H7 (cell line): ENCODE measurements around the gene REC114. TPM values are rescaled to one million over a fixed set of nuclear protein-coding genes. Genes with fewer than 3 reads are reported as not detected.

Experiments
- DNase-seq: peaks from one replicate; pipeline ENCODE4 v3.0.0; 2012
- H3K27me3 ChIP-seq: 2 replicates; pipeline ENCODE4 v1.6.0; 2011; ENCODE audit warnings: mild to moderate bottlenecking, low read length; ENCODE audit not compliant: control insufficient read depth, insufficient read depth
- H3K36me3 ChIP-seq: replicated peaks from 2 replicates; pipeline ENCODE4 v1.5.1; 2011; ENCODE audit warnings: low read length; ENCODE audit not compliant: control insufficient read depth, insufficient read depth
- H3K4me3 ChIP-seq: 2 replicates; pipeline ENCODE4 v1.5.1; 2011; ENCODE audit warnings: low read depth, mild to moderate bottlenecking, control low read depth, low read length, moderate library complexity; ENCODE audit not compliant: insufficient read depth
- total RNA-seq: library from RNA; depleted of rRNA; stranded (reverse); fragments of >200 nt; shearing (Covaris generic); gene quantifications from 2 replicates; pipeline ENCODE4 v1.2.3, GENCODE V29; 2014

Gene REC114
- total RNA-seq, 1 experiment from 2014 or later: not detected

DNA sequence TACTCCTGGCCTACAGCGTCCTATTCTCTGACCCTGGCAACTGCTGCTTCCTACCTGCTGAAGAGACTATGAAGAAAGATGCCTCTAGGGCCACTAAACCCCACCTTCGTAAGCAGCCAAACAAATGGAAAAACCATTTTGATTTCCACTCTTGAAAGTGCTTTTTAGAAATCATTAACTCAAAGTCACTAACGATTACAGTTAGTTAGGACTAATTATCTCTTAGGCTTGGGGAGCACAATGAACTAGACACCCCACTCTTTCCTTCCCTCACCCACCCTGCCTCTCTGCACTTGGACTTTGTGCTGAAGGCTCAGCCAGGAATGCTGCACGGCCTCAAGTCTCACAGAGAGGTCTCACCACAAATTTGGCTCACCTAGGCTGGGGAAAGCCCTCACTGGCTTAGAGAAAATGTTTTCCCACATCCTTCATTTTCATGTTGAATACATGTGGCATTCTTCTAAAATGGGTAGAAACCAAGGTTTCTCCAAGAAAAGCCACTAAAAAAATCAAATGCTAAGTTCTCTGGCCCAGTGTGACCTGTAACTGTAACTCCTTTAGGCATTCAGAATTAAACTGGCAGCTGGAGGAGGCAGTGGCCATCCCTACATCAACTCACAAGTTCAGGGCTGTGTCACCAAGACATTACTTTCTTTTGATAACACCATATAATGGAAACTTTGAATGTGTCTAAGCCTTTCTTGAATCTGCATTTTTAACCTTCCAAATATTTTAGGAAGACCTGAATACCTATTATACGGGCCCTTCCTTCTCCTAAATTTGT lies 143.1 kb downstream of the REC114 start:
- no peak for DNase-seq
- H3K27me3 ChIP-seq: no peaks in the 10 kb centered on the region
- H3K36me3 ChIP-seq: peaks cover 11% of the 10 kb centered on the region
- no peak overlapping the region for H3K4me3 ChIP-seq

DNA sequence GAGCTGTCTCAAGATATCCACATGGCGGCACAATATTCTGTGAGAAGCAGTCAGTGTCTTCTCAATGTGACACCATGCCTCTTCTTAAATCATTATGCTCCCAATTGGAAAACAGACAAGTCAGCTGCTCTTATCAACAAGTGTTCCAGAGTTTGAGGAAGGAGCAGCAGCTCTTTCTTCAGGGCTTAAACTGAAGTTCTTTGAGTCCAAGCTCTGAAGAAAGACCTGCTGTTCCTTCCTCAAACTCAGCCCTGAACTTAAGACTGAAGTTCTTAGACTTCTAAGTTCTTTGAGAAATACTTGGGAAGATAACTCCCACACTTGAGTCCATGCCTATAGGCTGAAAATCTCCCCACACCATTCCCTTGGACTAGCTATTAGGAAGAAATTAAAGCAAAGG lies 146.8 kb downstream of the REC114 start:
- H3K27me3 ChIP-seq: no peaks in the 10 kb centered on the region
- no peak for DNase-seq
- H3K4me3 ChIP-seq: no peak overlapping the region
- H3K36me3 ChIP-seq: peaks cover 3% of the 10 kb centered on the region

DNA sequence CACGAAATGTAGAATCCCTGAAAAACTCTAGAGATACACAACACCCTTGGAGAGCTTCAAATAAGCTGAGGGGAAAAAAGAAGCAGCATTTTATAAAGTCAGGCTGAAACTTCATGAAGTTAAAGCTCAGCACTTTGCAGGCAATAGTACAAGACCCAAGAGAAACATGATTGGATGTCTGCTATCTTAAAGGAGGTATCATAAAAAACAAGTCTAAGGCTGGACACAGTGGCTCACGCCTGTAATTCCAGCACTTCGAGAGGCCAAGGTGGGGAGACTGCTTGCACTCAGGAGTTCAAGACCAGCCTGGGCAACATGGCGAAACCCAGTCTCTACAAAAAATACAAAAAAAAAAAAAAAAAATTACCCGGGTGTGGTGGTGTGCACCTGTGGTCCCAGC lies 147.3 kb downstream of the REC114 start:
- H3K27me3 ChIP-seq: no peaks in the 10 kb centered on the region
- H3K4me3 ChIP-seq: no peak overlapping the region
- H3K36me3 ChIP-seq: peaks cover 3% of the 10 kb centered on the region
- DNase-seq: no peak

DNA sequence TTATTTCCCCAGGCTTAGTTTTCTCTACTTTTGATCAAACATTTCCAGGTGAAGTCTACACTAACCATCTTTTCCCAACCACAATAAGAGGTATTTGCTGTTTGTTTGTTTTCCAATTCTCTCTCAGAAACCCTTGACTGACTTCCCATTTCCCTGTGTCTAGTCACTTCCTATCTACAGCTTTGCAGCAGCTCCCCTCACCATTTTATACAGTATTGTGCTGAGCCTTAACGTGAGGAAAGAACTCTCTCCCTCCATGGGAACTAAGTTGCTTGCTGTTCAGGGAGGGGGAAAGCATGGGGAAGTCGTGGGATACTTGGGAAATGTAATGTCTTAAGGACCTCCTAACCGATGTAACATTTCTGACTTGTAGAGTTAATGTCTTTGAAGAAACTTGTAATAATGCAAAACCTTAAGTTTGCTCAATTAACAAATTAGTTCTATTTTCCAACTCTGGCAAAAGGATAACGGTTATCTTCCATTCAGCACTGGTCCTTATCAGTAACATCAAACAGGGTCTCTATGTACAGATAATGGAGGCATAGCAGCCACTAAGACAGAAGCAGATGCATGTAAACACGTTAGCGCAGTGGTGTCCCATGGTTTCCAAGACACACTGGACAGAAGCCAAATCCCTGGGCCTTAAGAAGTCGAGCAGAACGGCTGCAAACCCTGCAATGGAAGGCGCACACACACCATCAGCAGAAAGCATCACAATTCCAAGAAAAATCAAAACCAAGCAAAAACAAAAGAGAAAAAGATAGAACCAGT lies 150.5 kb downstream of the REC114 start:
- no peak overlapping the region for H3K4me3 ChIP-seq
- H3K36me3 ChIP-seq: no peaks in the 10 kb centered on the region; the same call in 1 of the 2 replicates
- DNase-seq: no peak
- no peaks in the 10 kb centered on the region for H3K27me3 ChIP-seq

DNA sequence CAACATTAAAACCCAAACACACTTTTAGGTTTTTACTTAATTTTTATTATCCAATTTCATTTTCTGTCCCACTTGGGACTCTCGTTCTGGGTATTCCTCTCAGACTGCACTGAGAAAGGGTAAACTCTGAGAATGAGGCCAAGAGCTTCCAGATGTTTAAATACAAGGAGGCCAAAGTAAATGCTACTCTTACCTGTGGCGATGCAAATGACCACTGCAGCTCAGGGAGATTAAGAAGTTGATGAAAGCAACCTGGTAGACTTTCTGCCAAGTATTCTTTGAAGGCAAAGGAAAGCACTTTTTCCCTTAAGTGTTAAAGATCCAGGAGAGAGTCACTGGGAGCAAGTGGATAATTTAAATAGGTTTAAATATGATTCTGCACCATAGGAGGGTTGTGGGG lies 151.1 kb downstream of the REC114 start:
- DNase-seq: no peak
- no peak overlapping the region for H3K4me3 ChIP-seq
- H3K36me3 ChIP-seq: no peaks in the 10 kb centered on the region; the same call in 1 of the 2 replicates
- no peaks in the 10 kb centered on the region for H3K27me3 ChIP-seq

DNA sequence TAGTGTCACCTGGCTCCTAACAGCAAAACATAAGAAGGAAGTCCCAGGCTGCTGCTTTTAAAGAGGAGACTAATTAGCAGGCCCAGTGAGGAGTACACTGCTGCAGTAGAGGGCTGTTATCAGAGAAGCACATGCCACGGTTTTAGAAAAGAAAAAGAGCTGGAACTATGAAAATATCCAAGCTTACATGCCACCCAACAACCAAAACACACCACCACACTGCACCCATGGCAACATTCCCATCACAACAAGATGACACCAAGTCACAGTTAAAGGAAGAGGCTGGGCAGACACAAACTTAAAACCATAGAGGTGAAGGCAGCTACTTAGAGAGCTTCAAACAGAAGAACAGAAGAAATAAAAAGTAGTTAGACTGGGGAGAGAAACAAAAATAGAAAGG lies 153.2 kb downstream of the REC114 start:
- Histone ChIP-seq H3K4me3 (no peak overlapping the region), H3K36me3 (no peaks in the 10 kb centered on the region), H3K27me3 (no peaks in the 10 kb centered on the region)
- no peak for DNase-seq

DNA sequence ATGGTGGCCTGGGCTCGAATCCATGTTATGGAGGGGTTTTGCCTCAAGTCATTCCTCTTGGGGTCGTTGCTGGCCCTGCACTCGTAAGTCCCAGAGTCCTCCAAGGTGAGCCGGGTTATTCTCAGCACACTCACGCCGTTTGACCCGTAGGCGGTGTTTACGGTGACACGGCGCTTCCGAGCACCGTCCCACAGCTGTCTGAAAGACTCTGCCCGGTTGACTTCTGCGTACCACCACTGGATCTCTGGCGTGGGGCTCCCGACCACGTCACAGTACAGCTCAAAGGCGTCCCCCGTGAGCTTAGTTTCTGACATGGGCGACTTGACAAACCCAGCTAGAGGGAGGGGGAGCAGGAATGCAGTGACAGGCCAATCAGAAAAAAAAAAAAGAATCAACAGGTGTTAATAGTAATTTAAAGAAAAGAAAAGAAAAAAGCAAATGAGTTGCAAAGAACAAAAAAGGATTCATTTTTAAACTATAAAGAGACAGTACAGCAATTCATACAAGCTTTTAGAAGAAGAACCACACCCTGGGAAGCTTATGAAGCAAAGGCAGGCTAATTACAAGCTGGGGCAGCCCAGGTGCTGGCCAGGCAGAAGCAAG lies 154.2 kb downstream of the REC114 start:
- H3K4me3 ChIP-seq: no peak overlapping the region
- DNase-seq: no peak
- H3K36me3 ChIP-seq: no peaks in the 10 kb centered on the region
- H3K27me3 ChIP-seq: no peaks in the 10 kb centered on the region

DNA sequence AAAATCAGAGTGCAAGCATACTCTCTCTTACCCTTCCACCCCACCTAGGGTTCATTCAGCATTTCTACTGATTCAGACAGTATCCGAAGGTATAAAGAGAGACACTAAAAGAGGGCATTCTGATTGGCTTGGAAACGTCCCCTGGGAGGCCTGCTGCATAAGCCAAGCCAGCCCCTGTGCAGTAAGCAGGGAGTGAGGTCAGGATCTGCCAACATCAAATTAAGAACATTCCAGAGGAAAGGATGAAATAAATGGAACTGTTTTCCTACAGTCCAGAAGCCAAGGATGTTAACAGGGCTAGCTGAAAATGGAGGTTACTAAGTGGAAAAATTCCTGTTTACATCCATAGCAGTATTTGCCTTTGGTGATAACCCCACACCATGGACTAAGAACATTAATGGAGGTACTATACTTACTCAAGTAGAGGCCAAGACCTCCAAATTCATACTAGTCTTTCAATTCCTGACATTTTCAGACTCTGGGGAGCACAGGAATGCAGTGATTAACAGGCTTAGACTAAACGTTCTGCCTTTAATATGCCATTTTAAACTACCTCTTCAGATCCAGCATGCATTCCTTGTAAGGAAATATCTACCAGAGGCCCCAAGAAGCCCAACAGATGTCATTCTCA lies 155.7 kb downstream of the REC114 start:
- Histone ChIP-seq H3K36me3 (no peaks in the 10 kb centered on the region), H3K4me3 (no peak overlapping the region), H3K27me3 (no peaks in the 10 kb centered on the region)
- DNase-seq: no peak

DNA sequence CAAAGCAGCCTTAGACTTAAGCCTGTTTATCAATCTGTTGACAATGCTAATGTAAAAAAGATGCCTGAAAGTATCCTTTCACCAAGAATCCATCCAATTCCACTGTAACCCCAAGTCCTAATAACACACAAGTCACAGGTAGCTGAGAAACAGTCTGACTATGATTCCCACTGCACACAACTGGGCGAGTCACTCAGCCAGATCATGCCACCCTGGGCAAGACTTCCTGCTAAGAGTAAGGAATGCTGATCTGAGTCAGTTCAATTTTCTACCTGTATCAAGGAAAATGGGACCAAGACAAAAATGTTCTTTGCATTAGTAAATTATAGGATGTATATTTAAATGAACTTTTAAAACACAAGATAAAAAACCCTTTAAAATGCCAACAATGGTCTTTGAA lies 157.0 kb downstream of the REC114 start:
- Histone ChIP-seq H3K27me3 (no peaks in the 10 kb centered on the region), H3K4me3 (no peak overlapping the region), H3K36me3 (no peaks in the 10 kb centered on the region)
- DNase-seq: no peak

DNA sequence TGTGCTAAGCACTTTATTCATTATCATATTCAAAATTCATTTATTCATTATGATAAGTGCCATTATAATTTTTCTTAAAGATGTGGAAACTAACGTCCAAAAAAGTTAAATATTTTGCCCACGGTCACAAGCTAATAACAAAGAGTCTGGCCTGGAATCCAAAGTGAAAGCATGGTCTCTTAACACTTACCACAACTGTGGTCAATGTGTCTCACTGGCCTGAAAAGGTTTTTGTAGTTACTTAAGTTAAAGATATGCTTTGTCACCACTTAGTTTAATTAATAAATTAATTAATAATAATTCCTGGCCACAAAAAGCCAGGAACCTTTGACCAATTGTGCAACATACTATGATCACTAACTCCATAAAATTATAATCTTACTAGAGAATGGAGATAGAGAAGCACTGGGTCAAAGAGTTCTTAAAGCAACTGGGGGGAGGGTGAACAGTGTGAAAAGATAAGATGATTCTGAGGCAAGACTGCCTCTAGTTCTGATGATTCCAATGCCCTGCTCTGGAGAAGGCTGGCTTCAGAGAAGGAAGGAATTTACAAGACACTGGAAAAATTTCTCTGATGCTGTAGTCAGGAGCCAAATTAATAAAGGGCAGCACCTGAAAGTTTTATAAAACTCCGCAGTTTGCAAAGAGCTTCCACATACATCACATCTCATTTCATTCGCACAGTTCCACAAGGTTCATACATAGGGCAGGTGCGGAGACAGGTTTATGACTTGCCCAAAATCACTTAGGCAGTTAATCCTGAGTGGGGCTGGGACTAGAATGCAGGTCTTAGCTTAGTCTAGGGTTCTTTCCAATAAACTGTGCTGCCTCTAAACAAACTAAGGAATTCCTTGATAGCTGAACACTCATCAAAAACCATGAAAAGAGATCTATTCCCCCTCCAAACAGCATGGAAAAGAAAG lies 157.7 kb downstream of the REC114 start:
- no peaks in the 10 kb centered on the region for H3K36me3 ChIP-seq
- DNase-seq: no peak
- H3K4me3 ChIP-seq: no peak overlapping the region
- H3K27me3 ChIP-seq: no peaks in the 10 kb centered on the region

DNA sequence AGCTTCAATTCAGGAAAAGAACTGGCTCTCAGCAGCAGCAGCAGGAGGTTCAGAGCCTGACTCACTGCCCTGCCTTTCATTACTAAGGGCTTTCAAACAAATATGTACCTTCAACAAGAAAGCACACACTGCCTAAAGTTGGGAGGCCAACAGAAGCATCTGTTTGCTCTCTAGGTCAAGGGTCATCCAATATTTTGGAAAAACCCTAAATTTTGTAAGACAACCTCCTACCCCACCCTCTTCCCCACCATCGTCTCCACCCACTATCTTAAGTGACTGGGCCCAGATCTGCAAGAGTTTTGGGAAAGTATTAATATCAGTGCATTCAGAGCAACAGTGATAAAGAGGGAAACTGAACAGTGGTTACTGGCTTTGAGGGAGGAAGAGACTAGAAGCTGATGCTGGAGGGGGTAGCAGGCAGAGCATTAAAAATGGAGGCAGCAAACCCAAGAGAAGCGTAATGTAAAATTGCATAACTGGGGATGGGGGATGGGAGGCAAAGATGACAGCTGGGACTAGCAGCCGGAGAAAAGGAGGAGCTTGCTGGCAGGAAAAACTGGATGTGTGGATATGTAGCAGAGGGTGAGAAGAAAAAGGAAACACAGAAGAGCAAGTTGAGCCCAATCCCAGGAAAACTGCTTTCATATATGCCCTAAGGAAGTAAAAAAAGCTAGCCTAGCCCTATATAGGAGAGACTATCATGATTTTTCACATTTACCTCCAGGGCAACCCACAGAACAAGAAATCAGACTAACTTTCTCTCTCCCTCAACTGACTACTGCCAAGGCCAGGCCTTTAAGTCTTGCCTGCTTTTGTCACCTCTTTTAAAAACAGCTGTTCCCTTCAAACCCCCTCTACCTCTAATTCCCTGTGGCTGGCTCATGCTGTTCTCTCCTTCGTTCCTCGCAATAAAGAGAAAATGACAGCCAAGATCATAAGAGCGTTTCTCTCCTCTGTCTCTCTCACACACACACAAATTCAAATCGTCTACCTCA lies 158.8 kb downstream of the REC114 start:
- DNase-seq: no peak
- H3K4me3 ChIP-seq: no peak overlapping the region
- H3K27me3 ChIP-seq: no peaks in the 10 kb centered on the region
- no peaks in the 10 kb centered on the region for H3K36me3 ChIP-seq

DNA sequence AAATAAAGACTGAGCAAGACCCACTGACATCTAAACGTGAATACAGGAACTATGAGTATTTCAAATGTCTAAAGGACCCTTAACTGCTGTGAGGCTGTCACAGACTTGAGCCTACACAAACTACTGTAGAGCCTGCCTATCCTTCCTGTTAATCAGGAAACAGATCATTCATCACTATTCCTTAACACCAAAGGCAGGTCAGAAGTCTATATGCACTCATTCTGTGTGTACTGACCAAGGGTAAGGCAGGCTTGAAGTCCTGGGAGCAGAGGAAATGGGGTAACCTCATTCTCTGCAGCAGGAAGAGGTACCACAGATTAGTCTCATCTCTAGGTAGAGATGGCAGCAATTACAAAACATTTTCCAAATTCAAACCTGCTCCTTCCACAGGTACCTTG lies 159.5 kb downstream of the REC114 start:
- H3K36me3 ChIP-seq: no peaks in the 10 kb centered on the region

DNA sequence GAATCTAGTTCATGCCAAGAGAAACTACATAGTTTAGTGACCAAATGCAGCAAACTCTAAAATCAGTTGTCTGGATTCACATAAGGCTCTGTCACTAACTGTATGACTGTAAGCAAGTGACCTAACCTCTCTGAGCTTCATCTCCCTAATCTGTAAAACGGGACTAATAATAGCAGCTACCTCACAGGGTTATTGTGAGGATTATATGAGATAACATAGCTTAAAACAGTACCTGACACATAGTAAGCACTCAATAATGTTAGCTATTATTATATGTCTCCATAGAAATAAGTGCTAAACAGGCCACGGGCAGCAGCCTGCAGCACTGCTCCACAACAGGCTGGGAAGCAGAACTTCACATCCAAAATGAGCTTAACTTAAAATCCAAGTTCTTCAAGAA lies 160.0 kb downstream of the REC114 start:
- Histone ChIP-seq H3K36me3 (no peaks in the 10 kb centered on the region), H3K4me3 (no peak overlapping the region), H3K27me3 (no peaks in the 10 kb centered on the region)
- no peak for DNase-seq

More for the DNA sequence above, 159.5 kb downstream of the REC114 start:
- H3K27me3 ChIP-seq: no peaks in the 10 kb centered on the region
- H3K4me3 ChIP-seq: no peak overlapping the region
- DNase-seq: no peak
